SK-N-SH (cell line): ENCODE results near the gene MRC1. TPM values are rescaled to one million over a fixed set of nuclear protein-coding genes. Genes with fewer than 3 reads are reported as not detected.

ENCODE experiments used
- CTCF ChIA-PET: fragments of 300-600, 350-600 bp; formaldehyde crosslinking; extraction: SDS; loops from one replicate; lab custom pipeline; 2021; lab: Yijun Ruan, JAX
- POLR2A ChIA-PET: fragments of 350-600 bp; sonication (Branson Sonifier 250); formaldehyde crosslinking; extraction: SDS; loops from one replicate; lab custom pipeline; 2020; ENCODE audit warnings: antibody characterized with exemption, inconsistent platforms; lab: Yijun Ruan, JAX
- DNase-seq: peaks from one replicate; pipeline ENCODE4 v3.0.0; 2012
- H2AFZ ChIP-seq: fragments of 200-600 bp; sonication (generic); 2 replicates; pipeline ENCODE4 v1.8.1; 2016; ENCODE audit warnings: antibody characterized with exemption, mild to moderate bottlenecking, low read depth
- H3F3A ChIP-seq: fragments of 200-600 bp; sonication (generic); replicated peaks from 2 replicates; pipeline ENCODE3; 2016; ENCODE audit warnings: antibody characterized with exemption, mild to moderate bottlenecking; ENCODE audit not compliant: insufficient read depth
- H3K27ac ChIP-seq, 2 experiments: fragments of 200-500 bp in 1 of 2; fragments of 200-600 bp in 1 of 2; sonication (Bioruptor generic) in 1 of 2; sonication (generic), shearing (Covaris generic) in 1 of 2; 2 replicates each; pipeline versions ENCODE4 v1.5.1 to v1.6.1; 2014 to 2016; ENCODE audit warnings: low read depth in 2 of 2, inconsistent platforms in 1 of 2, low read length in 1 of 2, mild to moderate bottlenecking in 1 of 2, mixed read lengths in 1 of 2
- H3K27me3 ChIP-seq: fragments of 200-600 bp; sonication (generic), shearing (Covaris generic); 2 replicates; pipeline ENCODE4 v1.6.1; 2016; ENCODE audit warnings: mixed run types; ENCODE audit not compliant: insufficient read depth
- H3K36me3 ChIP-seq, 2 experiments: fragments of 200-500 bp in 1 of 2; fragments of 200-600 bp in 1 of 2; sonication (Bioruptor generic) in 1 of 2; sonication (generic) in 1 of 2; replicated peaks in 1 of 2; 2 replicates each; pipeline versions ENCODE3 to v1.5.1; 2014 to 2016; ENCODE audit warnings: low read length in 1 of 2, mild to moderate bottlenecking in 1 of 2; ENCODE audit not compliant: insufficient read depth in 2 of 2, control insufficient read depth in 1 of 2
- H3K4me1 ChIP-seq, 2 experiments: fragments of 200-500 bp in 1 of 2; fragments of 200-600 bp in 1 of 2; sonication (Bioruptor generic) in 1 of 2; sonication (generic), shearing (Covaris generic) in 1 of 2; 2 replicates each; pipeline versions ENCODE4 v1.5.1 to v1.6.1; 2014 to 2016; ENCODE audit warnings: low read depth in 1 of 2, low read length in 1 of 2, mixed run types in 1 of 2; ENCODE audit not compliant: insufficient read depth in 2 of 2, control insufficient read depth in 1 of 2
- H3K4me2 ChIP-seq: fragments of 200-600 bp; sonication (generic), shearing (Covaris generic); 2 replicates; pipeline ENCODE4 v1.6.1; 2017; ENCODE audit warnings: mixed run types
- H3K4me3 ChIP-seq, 2 experiments: fragments of 200-500 bp in 1 of 2; fragments of 200-600 bp in 1 of 2; sonication (Bioruptor generic) in 1 of 2; sonication (generic), shearing (Covaris generic) in 1 of 2; 2 replicates each; pipeline versions ENCODE4 v1.5.1 to v1.8.1; 2014 to 2016; ENCODE audit warnings: low read depth in 2 of 2, inconsistent platforms in 1 of 2, low read length in 1 of 2, mild to moderate bottlenecking in 1 of 2, mixed read lengths in 1 of 2, moderate library complexity in 1 of 2
- H3K79me2 ChIP-seq: fragments of 200-600 bp; sonication (generic); 2 replicates; pipeline ENCODE4 v1.8.1; 2017; ENCODE audit warnings: mild to moderate bottlenecking; ENCODE audit not compliant: insufficient read depth
- H3K9ac ChIP-seq: fragments of 200-600 bp; sonication (generic); 2 replicates; pipeline ENCODE4 v1.6.1; 2017; ENCODE audit warnings: mixed run types
- H3K9me2 ChIP-seq: fragments of 200-600 bp; sonication (generic); 2 replicates; pipeline ENCODE4 v1.6.1; 2017; ENCODE audit warnings: mixed run types
- H3K9me3 ChIP-seq: fragments of 200-600 bp; sonication (generic); 2 replicates; pipeline ENCODE4 v1.6.1; 2017; ENCODE audit warnings: mixed run types, mild to moderate bottlenecking, moderate library complexity
- H4K20me1 ChIP-seq: fragments of 200-600 bp; sonication (generic); 2 replicates; pipeline ENCODE4 v1.6.1; 2017; ENCODE audit warnings: mild to moderate bottlenecking, mixed run types; ENCODE audit not compliant: insufficient read depth
- EP300 ChIP-seq, 2 experiments: IDR thresholded peaks; 2 replicates each; pipeline versions ENCODE4 v1.4.0 to v1.6.1; 2012; ENCODE audit warnings: borderline replicate concordance in 1 of 2, low read depth in 1 of 2, low read length in 1 of 2
- GATA2 ChIP-seq: sonication (generic); formaldehyde crosslinking; IDR thresholded peaks from 2 replicates; pipeline ENCODE4 v1.5.0; 2020; ENCODE audit warnings: mild to moderate bottlenecking, missing genetic modification reagents
- RAD21 ChIP-seq: IDR thresholded peaks from 2 replicates; pipeline ENCODE4 v1.6.1; 2012; ENCODE audit warnings: mild to moderate bottlenecking, low read length
- RFX5 ChIP-seq: IDR thresholded peaks from 2 replicates; pipeline ENCODE4 v1.6.1; 2012; ENCODE audit warnings: mild to moderate bottlenecking, improper control_type of control experiment, low read length
- SIN3A ChIP-seq: IDR thresholded peaks from 2 replicates; pipeline ENCODE4 v1.6.1; 2012; ENCODE audit warnings: low read depth, mild to moderate bottlenecking, low read length, moderate library complexity, borderline replicate concordance
- SMC3 ChIP-seq: IDR thresholded peaks from 2 replicates; pipeline ENCODE4 v1.6.1; 2012; ENCODE audit warnings: low read depth, low read length, improper control_type of control experiment
- TEAD4 ChIP-seq: IDR thresholded peaks from 2 replicates; pipeline ENCODE4 v1.4.0; 2012; ENCODE audit warnings: mild to moderate bottlenecking, borderline replicate concordance; ENCODE audit not compliant: insufficient read depth
- YY1 ChIP-seq: IDR thresholded peaks from 2 replicates; pipeline ENCODE4 v1.4.0; 2012; ENCODE audit warnings: low read depth, mild to moderate bottlenecking
- WGBS: methylation state at CpG from one replicate; pipeline ENCODE4 v1.1.6; 2017; ENCODE audit warnings: low lambda C conversion rate; 5-methylcytosine and 5-hydroxymethylcytosine counted together
- polyA plus RNA-seq, 3 experiments: library from polyadenylated mRNA; depleted of rRNA; stranded (reverse); fragments of >200 nt; gene quantifications; 2 replicates each; pipeline ENCODE4 v1.2.3, GENCODE V29; 2012
- TF ChIP-seq, protein P1 (sequence below): IDR thresholded peaks from 2 replicates; pipeline ENCODE4 v1.4.0; 2012; ENCODE audit warnings: low read depth
- TF ChIP-seq, protein P2 (sequence below): fragments of 200-600 bp; sonication (generic); IDR thresholded peaks from 2 replicates; pipeline ENCODE4 v1.6.1; 2017; ENCODE audit warnings: antibody characterized with exemption, mild to moderate bottlenecking, moderate library complexity

The MRC1 gene
- polyA plus RNA-seq, 1 of the 3 experiments (the other 2 are of a cell fraction) = not detected

DNA sequence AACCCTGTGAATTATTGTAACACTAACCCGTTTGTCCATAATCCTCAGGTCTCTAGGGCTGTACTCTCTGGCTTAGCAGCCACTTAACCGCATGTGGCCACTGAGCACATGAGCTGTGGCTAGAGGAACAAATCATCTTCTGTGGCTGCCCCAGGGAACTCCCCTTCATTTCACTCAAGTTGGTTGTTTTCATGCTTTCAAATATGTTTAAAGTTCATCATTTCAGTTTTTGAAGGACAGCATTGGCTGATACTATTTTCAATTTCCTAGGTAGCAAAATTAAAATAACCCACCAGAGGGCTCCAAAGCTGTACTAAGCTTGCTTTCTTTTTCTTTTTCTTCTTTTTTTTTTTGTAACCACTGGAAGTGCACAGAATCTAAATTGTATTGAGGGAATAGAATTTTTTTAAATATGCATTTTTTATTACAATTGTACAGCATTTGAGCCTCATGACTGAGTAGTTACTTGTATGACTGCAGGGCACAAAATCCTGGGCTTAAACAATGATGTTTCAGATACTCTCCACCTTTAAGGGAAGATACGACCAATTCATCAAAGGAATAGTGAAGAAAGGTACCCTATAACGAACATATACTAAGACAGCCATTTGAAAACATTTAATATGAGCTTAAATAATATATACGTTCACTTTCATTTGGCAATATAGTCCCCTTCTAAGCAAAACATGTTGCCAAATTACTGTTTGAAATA, 38.6 kb downstream of the MRC1 start:
- H3K9me3 ChIP-seq = no peaks in the 10 kb centered on the region
- peak overlapping the region; percentile 47; the same call in 1 of the 2 replicates for H2AFZ ChIP-seq
- 62% methylated on average over 5 of the region's 5 CpGs for WGBS
- no peak overlapping the region; a peak in 1 of 4 replicates for H3K4me3 ChIP-seq
- no peaks in the 10 kb centered on the region for H3K36me3 ChIP-seq
- peak; percentile 32 for DNase-seq
- peak; percentile 63 for TF ChIP-seq SMC3
- TF ChIP-seq, protein P1, sequence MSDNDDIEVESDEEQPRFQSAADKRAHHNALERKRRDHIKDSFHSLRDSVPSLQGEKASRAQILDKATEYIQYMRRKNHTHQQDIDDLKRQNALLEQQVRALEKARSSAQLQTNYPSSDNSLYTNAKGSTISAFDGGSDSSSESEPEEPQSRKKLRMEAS = no peak
- TF ChIP-seq RAD21 = peak; percentile 76
- TF ChIP-seq, protein P2, sequence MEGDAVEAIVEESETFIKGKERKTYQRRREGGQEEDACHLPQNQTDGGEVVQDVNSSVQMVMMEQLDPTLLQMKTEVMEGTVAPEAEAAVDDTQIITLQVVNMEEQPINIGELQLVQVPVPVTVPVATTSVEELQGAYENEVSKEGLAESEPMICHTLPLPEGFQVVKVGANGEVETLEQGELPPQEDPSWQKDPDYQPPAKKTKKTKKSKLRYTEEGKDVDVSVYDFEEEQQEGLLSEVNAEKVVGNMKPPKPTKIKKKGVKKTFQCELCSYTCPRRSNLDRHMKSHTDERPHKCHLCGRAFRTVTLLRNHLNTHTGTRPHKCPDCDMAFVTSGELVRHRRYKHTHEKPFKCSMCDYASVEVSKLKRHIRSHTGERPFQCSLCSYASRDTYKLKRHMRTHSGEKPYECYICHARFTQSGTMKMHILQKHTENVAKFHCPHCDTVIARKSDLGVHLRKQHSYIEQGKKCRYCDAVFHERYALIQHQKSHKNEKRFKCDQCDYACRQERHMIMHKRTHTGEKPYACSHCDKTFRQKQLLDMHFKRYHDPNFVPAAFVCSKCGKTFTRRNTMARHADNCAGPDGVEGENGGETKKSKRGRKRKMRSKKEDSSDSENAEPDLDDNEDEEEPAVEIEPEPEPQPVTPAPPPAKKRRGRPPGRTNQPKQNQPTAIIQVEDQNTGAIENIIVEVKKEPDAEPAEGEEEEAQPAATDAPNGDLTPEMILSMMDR = peak; percentile 71
- ChIA-PET POLR2A (no interaction called here), CTCF (interaction anchor here (0.8 to 9.4 kb wide), 17 partner anchors 9 to 466 kb away, joined by 3 to 114 read pairs (median 4); no protein-coding TSS in a partner anchor)
- H3K27me3 ChIP-seq = no peaks in the 10 kb centered on the region
- no peak overlapping the region for H3K27ac ChIP-seq
- no peaks in the 10 kb centered on the region for H3K9me2 ChIP-seq
- H3K4me2 ChIP-seq = no peak overlapping the region
- no peak overlapping the region for H3K9ac ChIP-seq
- no peaks in the 10 kb centered on the region for H3F3A ChIP-seq
- no peaks in the 10 kb centered on the region for H3K79me2 ChIP-seq
- H3K4me1 ChIP-seq = peaks cover 0 to 5% of the 10 kb centered on the region in 2 experiments; a peak in 3 of 4 replicates
- H4K20me1 ChIP-seq = no peaks in the 10 kb centered on the region

DNA sequence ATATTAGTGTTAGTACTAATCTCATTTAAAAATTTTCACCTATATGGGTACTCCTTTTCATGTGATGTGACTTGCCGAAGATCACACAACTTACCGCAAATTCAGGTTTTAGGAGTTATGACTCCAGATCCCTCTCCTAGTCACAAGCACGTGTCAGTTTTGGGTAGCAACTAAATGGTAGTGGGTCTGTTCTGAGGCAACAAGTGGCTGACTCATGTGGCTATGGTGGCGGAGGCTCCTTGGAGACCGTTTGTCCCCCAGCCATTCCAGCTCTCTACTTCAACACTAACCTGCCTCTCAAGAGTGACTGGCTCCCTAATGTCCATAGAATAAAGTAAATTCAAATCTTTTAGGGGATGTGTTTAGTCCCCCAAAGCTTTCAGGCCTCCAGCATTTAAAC, 39.5 kb downstream of the MRC1 start:
- Histone ChIP-seq H4K20me1 (no peaks in the 10 kb centered on the region), H3K9ac (no peak overlapping the region), H3F3A (no peaks in the 10 kb centered on the region), H2AFZ (no peak overlapping the region), H3K27ac (no peak overlapping the region), H3K79me2 (no peaks in the 10 kb centered on the region), H3K9me2 (no peaks in the 10 kb centered on the region), H3K36me3 (no peaks in the 10 kb centered on the region), H3K4me1 (peaks cover 0 to 5% of the 10 kb centered on the region in 2 experiments; a peak in 3 of 4 replicates), H3K27me3 (no peaks in the 10 kb centered on the region), H3K9me3 (no peaks in the 10 kb centered on the region), H3K4me2 (no peak overlapping the region), H3K4me3 (no peak overlapping the region)
- 92% methylated on average over 5 of the region's 5 CpGs for WGBS
- no peak for DNase-seq
- TF ChIP-seq EP300 (IDR thresholded peaks at IDR 0.05; ENCODE audit: borderline replicate concordance in 1 of 2, low read depth in 1 of 2, low read length in 1 of 2) = no peak
- no peak for TF ChIP-seq GATA2 (CRISPR knock-in tag)
- TF ChIP-seq YY1 = no peak
- no peak for TF ChIP-seq SIN3A
- TF ChIP-seq TEAD4 = no peak
- no peak for TF ChIP-seq RFX5
- ChIA-PET POLR2A (no interaction called here), CTCF (interaction anchor here (0.7 to 9.4 kb wide), 10 partner anchors 8 to 465 kb away, joined by 3 to 114 read pairs (median 6); no protein-coding TSS in a partner anchor)
